IMR-90 (cell line): Measurements from ENCODE around the gene KCNMB2.

Source experiments
- BHLHE40 ChIP-seq: fragments of 150-350 bp; IDR thresholded peaks from 2 replicates; pipeline ENCODE4 v1.6.1; 2016; ENCODE audit warnings: mild to moderate bottlenecking, low read depth, low read length
- CEBPB ChIP-seq: IDR thresholded peaks from 2 replicates; pipeline ENCODE4 v1.6.1; 2012; ENCODE audit warnings: low read depth, low read length, improper control_type of control experiment
- FOS ChIP-seq: fragments of 150-350 bp; IDR thresholded peaks from 2 replicates; pipeline ENCODE4 v1.6.1; 2016; ENCODE audit warnings: low read depth, low read length
- MAFK ChIP-seq: IDR thresholded peaks from 2 replicates; pipeline ENCODE4 v1.6.1; 2012; ENCODE audit warnings: low read depth, low read length, improper control_type of control experiment
- MXI1 ChIP-seq: IDR thresholded peaks from 2 replicates; pipeline ENCODE4 v1.6.1; 2012; ENCODE audit warnings: low read depth, mild to moderate bottlenecking, low read length, moderate library complexity, borderline replicate concordance
- POLR2A ChIP-seq: IDR thresholded peaks from 2 replicates; pipeline ENCODE4 v1.6.1; 2012; ENCODE audit warnings: mild to moderate bottlenecking, low read depth, low read length
- RAD21 ChIP-seq: IDR thresholded peaks from 2 replicates; pipeline ENCODE4 v1.6.1; 2012; ENCODE audit warnings: low read length, improper control_type of control experiment
- RCOR1 ChIP-seq: IDR thresholded peaks from 2 replicates; pipeline ENCODE4 v1.6.1; 2012; ENCODE audit warnings: mild to moderate bottlenecking, low read length, improper control_type of control experiment; ENCODE audit not compliant: insufficient replicate concordance
- RFX5 ChIP-seq: IDR thresholded peaks from 2 replicates; pipeline ENCODE4 v1.8.0; 2012; ENCODE audit warnings: low read depth, mild to moderate bottlenecking, low read length, moderate library complexity
- SMC3 ChIP-seq: fragments of 150-350 bp; IDR thresholded peaks from 2 replicates; pipeline ENCODE4 v1.6.1; 2016; ENCODE audit warnings: low read depth, mild to moderate bottlenecking, antibody characterized with exemption, low read length, moderate library complexity
- TF ChIP-seq, protein P1 (sequence below): conservative IDR thresholded peaks from 2 replicates; pipeline ENCODE4 v1.5.1; 2012; ENCODE audit warnings: mild to moderate bottlenecking, low read depth, low read length, improper control_type of control experiment
- TF ChIP-seq, protein P2 (sequence below): fragments of 150-350 bp; IDR thresholded peaks from 2 replicates; pipeline ENCODE4 v1.6.1; 2016; ENCODE audit warnings: low read depth, mild to moderate bottlenecking, low read length, moderate library complexity, borderline replicate concordance
- TF ChIP-seq, protein P3 (sequence below): fragments of 150-350 bp; IDR thresholded peaks from 2 replicates; pipeline ENCODE4 v1.6.1; 2017; ENCODE audit warnings: mild to moderate bottlenecking, antibody characterized with exemption, low read length, low read depth

DNA sequence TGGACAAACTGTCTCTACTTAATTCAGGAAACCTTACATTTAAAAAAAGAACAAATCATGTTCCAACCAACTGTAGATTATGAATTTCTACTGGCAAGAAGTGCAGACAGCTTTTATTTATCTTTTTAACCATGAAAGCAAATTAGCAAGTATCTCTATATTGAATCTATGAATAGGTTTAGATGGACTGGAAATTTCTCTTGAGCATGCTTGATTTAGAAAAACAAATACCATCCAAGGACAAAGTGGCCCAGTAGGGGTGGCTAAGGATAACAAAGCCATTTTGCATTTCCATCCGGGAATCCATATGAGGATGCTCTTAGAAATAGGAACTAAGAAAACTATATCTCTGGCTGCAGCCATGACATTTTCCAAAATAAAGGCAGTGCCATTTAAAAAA is 150.6 kb downstream of the KCNMB2 start:
- TF ChIP-seq, protein P1, sequence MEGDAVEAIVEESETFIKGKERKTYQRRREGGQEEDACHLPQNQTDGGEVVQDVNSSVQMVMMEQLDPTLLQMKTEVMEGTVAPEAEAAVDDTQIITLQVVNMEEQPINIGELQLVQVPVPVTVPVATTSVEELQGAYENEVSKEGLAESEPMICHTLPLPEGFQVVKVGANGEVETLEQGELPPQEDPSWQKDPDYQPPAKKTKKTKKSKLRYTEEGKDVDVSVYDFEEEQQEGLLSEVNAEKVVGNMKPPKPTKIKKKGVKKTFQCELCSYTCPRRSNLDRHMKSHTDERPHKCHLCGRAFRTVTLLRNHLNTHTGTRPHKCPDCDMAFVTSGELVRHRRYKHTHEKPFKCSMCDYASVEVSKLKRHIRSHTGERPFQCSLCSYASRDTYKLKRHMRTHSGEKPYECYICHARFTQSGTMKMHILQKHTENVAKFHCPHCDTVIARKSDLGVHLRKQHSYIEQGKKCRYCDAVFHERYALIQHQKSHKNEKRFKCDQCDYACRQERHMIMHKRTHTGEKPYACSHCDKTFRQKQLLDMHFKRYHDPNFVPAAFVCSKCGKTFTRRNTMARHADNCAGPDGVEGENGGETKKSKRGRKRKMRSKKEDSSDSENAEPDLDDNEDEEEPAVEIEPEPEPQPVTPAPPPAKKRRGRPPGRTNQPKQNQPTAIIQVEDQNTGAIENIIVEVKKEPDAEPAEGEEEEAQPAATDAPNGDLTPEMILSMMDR = no peak
- TF ChIP-seq POLR2A (no peak), CEBPB (no peak), BHLHE40 (no peak), RFX5 (no peak), FOS (no peak), MXI1 (no peak), RAD21 (no peak), RCOR1 (no peak), SMC3 (no peak), MAFK (no peak)
- TF ChIP-seq, protein P2, sequence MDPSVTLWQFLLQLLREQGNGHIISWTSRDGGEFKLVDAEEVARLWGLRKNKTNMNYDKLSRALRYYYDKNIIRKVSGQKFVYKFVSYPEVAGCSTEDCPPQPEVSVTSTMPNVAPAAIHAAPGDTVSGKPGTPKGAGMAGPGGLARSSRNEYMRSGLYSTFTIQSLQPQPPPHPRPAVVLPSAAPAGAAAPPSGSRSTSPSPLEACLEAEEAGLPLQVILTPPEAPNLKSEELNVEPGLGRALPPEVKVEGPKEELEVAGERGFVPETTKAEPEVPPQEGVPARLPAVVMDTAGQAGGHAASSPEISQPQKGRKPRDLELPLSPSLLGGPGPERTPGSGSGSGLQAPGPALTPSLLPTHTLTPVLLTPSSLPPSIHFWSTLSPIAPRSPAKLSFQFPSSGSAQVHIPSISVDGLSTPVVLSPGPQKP = no peak
- TF ChIP-seq, protein P3, sequence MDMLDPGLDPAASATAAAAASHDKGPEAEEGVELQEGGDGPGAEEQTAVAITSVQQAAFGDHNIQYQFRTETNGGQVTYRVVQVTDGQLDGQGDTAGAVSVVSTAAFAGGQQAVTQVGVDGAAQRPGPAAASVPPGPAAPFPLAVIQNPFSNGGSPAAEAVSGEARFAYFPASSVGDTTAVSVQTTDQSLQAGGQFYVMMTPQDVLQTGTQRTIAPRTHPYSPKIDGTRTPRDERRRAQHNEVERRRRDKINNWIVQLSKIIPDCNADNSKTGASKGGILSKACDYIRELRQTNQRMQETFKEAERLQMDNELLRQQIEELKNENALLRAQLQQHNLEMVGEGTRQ = no peak
